Stimulated activated CD4-positive, alpha-beta T cell treated with anti-CD3 and anti-CD28 coated beads, Interleukin-12 subunit alpha, Interleukin-12 subunit beta, amount 100 ng/mL, for 4 hours (primary cell): ENCODE data around the gene C1orf105.
"Not testable (repeated sequence)": the region's sequence is repeated elsewhere in the genome, so short reads cannot be mapped to it uniquely, and the experiment has no call there.

Experiments
- DNase-seq: peaks from one replicate; pipeline ENCODE4 v3.0.0-alpha.2; 2020

C1orf105 gene

GRCh38 chr1:172430128-172430454, 9.6 kb downstream of the C1orf105 start:
- DNase-seq = no peak

- no peak for DNase-seq
Measured at GRCh38 chr1:172431204-172431603, 10.7 kb downstream of the C1orf105 start.

GRCh38 chr1:172431721-172432192, 11.3 kb downstream of the C1orf105 start:
- no peak for DNase-seq

- not testable (repeated sequence) for DNase-seq
Measured at GRCh38 chr1:172437183-172437582, 16.7 kb downstream of the C1orf105 start.

GRCh38 chr1:172442404-172442803, 21.9 kb downstream of the C1orf105 start:
- no peak for DNase-seq

GRCh38 chr1:172442843-172443565, 22.5 kb downstream of the C1orf105 start:
- DNase-seq = no peak

- DNase-seq = peak; percentile 93
Measured at GRCh38 chr1:172443666-172444453, 23.4 kb downstream of the C1orf105 start, which contains the start of gene PIGC. PIGC (minus strand) TSS chr1:172444069; CDS start chr1:172442622, 1,447 bp downstream.

- no peak for DNase-seq
Measured at GRCh38 chr1:172446547-172446946, 26.1 kb downstream of the C1orf105 start.

GRCh38 chr1:172447641-172448040, 27.2 kb downstream of the C1orf105 start:
- DNase-seq = no peak

GRCh38 chr1:172448995-172449584, 28.6 kb downstream of the C1orf105 start:
- no peak for DNase-seq

- no peak for DNase-seq
Measured at GRCh38 chr1:172449585-172450523, 29.4 kb downstream of the C1orf105 start.

GRCh38 chr1:172450524-172450885, 30.0 kb downstream of the C1orf105 start:
- no peak for DNase-seq

GRCh38 chr1:172451002-172451443, 30.5 kb downstream of the C1orf105 start:
- no peak for DNase-seq

- DNase-seq = no peak
Measured at GRCh38 chr1:172452536-172453152, 32.2 kb downstream of the C1orf105 start.

GRCh38 chr1:172453153-172453545, 32.7 kb downstream of the C1orf105 start:
- no peak for DNase-seq

- no peak for DNase-seq
Measured at GRCh38 chr1:172453607-172454006, 33.1 kb downstream of the C1orf105 start.

- no peak for DNase-seq
Measured at GRCh38 chr1:172455451-172455850, 35.0 kb downstream of the C1orf105 start.

GRCh38 chr1:172456344-172456769, 35.9 kb downstream of the C1orf105 start:
- DNase-seq = no peak

- no peak for DNase-seq
Measured at GRCh38 chr1:172457479-172458130, 37.1 kb downstream of the C1orf105 start.

- no peak for DNase-seq
Measured at GRCh38 chr1:172460177-172460576, 39.7 kb downstream of the C1orf105 start.

GRCh38 chr1:172460887-172461315, 40.4 kb downstream of the C1orf105 start:
- DNase-seq = no peak
